ENCODE measurements around the gene PRR27.
A peak's percentile ranks its signal among the peaks of the same experiment; 100 is the strongest.

PRR27 gene
- total RNA-seq, result 0 reads per million in 2 donors

DNA sequence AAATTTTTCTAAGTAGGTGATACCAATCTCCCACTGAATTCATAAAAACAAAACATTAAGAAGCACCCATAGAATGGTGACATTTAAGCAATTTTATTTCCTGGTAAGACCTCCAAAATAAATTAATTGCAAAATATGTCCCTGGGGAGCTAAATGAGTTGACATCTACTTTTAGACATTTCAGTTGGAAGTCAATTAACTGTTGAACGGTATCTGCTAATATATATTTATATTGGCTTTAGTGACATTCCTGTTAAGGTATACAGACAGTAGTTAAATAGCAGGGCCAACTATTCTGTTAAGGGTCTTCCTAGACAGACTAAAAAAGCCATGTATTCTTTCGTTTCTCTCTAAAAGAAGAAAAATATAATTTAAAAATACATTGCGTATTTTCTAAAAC lies at the start of gene PRR27:
Gene PRR27 (plus strand): TSS at position 301 of the 400 bp plus-strand sequence. CDS start 139 bp downstream, outside the sequence.
- no peak for DNase-seq

DNA sequence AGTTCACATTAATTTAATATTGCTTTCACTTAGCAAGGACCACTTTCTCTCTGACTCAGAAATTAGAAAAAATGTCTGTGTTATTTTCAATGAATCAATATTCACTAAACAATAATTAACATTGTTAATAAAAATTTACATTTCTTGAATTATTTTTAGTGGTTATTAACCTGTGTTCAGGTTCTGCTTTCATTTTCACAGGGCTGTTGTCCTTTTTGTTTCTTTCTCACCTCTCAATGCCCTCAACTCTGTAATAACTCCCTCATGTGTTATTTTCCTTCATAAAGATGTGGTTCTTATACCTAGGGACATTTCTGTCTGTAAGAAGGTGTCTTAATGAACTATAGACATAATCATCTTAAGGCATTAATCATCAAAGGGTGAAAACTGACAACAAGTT lies 43.1 kb upstream of the PRR27 start:
- no peak for DNase-seq

GRCh38 chr4:70113656-70114055 lies 40.4 kb upstream of the PRR27 start:
- no peak for DNase-seq

- no peak for DNase-seq
Measured at GRCh38 chr4:70114096-70114495, 39.9 kb upstream of the PRR27 start.

GRCh38 chr4:70120323-70120722 lies 33.7 kb upstream of the PRR27 start:
- DNase-seq, result no peak

DNA sequence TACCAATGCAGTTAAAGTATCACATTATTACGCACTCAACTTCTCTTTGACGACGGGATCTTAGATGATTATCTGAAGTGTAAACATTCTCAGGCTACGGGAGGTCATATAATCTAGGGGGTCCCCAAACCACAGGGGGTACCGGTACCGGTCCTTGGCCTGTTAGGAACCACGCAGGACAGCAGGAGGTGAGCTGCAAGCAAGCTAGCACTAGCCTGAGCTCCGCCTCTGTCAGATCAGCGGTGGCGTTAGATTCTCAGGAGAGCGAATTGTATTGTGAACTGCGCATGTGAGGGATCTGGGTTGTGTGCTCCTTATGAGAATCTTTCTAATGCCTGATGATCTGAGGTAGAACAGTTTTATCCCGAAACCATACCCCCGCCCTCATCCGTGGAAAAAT lies 20.6 kb upstream of the PRR27 start:
- DNase-seq, result no peak

DNA sequence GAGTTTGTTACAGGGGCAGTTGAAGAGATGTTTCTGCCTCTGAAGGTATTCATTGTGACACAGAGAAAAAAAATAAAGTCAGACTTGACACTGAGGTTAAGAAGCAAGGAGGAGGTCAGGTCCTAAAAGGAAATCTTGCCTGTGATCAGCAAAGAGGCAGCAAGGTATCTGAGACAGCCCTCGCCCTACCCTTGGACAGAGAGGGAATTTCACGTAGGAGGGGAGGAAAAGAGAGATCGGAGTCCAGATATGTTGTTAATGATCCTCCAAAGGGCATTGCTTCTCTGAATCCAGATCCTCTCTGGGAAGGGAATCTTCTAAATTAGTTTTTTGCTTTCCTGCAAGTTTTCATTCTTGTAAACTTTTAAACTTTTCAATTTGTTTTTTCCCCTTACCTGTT lies 15.3 kb upstream of the PRR27 start:
- no peak for DNase-seq

DNA sequence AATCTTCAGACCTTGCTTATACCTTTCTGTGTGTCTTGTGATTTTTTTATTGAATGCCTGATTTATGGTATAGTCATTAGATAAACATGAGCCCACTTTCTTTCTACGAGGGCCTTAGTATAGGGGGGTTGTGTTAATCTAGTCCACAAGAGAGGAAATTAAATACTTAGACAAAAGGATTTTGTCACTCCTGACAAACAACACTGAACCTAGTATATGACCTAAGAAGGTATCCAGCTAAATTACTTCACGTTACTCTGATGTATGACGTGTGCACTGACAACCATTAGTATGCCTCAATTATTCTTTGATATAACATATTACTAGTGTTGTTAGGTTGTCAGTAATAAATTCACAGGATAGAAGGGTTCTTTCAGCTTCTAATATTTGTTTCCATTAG lies 2.8 kb upstream of the PRR27 start:
- no peak for DNase-seq

- no peak for DNase-seq
Measured at GRCh38 chr4:70152088-70152487, 1.9 kb upstream of the PRR27 start.

DNA sequence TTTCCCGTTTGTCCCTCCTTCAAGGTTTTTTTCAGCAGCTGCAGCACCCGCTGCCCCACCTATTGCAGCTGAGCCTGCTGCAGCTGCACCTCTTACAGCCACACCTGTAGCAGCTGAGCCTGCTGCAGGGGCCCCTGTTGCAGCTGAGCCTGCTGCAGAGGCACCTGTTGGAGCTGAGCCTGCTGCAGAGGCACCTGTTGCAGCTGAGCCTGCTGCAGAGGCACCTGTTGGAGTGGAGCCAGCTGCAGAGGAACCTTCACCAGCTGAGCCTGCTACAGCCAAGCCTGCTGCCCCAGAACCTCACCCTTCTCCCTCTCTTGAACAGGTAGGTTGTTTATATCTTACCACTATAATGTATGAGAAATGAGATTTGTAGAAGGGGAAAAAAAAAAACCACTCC lies 4.5 kb downstream of the PRR27 start:
- DNase-seq, result no peak

DNA sequence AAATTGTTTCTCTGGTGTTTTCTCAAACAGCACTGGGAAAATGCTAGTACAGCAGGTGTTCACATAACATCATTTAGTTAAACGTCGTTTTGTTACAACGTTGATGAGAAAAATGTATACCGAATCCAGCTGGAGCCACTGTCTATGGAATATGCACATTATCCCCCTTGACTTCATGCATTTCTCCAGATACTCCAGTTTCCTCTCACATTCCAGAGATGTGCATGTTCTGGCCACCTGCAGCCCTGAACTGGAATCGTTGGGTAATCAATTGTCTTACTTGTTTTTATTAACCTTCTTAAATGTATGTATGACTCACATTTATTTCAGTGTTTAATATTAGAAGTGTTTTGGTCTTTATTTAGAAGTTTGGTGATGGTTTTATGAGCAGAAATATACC lies 23.1 kb downstream of the PRR27 start:
- no peak for DNase-seq

GRCh38 chr4:70178075-70178660 lies 24.1 kb downstream of the PRR27 start:
- DNase-seq, result no peak

DNA sequence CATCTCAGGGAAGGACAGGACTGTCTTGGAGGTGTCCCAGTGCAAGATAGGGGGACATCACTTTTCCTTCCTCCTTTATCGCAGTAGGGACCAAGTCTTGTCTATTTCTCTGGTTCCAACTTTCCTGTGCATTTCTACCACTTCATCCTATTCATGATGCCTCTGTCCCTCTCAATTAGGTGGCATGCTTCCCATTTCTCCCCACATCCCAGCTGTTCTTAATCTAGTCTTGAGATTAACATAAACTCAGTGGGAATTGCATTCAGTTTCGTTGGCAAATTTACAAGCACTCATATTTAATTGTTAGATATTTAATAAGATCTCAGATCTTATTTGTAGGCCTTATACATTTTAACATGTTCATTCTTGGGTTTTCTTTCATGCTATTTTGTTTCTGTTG lies 25.8 kb downstream of the PRR27 start:
- DNase-seq, result no peak

- no peak for DNase-seq
Measured at GRCh38 chr4:70181864-70182263, 27.8 kb downstream of the PRR27 start.

DNA sequence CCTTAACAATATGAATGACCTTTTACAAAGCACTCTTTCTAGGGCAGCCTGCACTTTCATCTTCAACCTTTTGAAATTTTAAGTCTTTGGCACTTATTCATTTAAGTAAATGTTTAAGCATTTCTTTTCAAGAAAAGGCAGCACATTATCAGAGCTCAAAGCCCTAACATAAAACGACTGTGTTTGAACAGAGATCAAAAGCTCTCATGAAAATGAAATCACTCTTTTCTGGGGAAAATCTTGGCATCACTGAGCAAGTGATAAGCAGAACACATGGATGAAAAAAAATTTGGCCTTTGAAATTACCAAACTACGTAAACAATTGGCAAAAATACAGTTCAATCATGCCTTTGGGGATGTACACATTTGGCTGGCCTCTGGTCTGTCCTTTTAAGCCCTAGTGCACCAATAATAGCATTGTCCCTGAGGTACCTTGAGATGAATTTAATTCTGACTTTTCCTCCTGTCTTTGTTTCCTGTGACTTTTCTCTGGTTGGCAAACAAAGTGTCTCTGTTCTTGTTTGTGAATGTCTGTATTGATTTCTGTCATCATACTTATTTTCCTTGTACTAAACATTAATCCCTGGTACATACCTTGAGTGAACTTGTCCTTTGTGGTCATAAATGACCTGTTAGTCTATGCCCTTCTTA lies 28.6 kb downstream of the PRR27 start:
- DNase-seq, result no peak

DNA sequence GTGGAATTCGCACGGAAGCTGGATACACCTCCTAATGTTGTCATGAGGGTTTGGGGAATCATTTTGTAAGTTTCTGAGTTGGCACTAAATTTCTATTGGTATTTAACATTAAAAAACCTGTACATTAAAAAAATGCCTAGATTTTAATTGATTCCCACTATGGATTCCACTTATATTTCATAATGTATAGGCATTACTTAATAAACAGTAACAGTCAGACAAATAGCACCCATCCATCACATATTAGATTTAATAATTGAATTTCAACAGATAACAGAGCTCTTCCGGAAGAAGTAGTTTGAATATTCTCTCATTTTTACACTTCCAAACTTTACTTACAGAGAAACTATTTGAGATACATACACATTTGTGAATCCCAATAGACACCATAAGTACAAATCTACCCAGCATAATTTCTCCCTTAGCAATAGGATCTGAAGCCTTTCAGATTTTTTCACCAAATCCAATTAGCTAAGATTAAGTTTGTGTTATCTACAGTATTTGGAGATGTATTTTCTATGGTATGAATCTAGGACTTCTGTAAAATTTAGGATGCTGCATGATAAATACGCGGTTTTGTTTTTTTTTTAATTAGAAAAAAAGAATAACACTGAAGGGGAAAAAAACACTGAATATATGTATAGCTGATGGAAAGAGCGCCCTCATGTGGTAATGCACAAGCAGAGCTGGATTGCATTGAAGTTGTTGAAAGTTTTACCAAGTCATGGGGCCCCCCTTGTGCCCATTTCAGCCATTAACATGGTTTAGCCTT lies 29.3 kb downstream of the PRR27 start:
- DNase-seq, result peak in 1 of 5 experiments; percentile 48

- DNase-seq, result no peak
Measured at GRCh38 chr4:70183940-70184246, 29.9 kb downstream of the PRR27 start.

GRCh38 chr4:70187216-70187615 lies 33.2 kb downstream of the PRR27 start:
- no peak for DNase-seq

GRCh38 chr4:70190579-70190978 lies 36.5 kb downstream of the PRR27 start:
- no peak for DNase-seq

DNA sequence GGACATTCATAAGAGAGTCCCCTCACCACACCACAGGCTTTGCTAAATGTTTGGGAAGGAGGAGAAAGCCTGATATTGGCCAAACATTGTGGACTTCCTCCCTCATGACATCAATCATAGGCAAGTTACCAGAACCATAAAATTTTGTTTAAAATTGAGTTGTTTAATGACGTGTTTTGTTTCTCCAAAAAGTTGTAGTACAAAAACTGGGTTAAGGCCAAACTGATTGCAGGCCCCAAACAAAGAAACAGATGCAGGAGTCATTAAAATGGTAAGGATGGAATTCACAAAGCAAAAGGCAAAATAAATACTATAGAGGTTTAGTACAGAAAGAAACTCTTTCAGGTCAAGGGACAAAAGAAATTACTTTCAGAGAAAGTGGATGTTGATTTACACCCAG lies 37.6 kb downstream of the PRR27 start:
- no peak for DNase-seq

DNA sequence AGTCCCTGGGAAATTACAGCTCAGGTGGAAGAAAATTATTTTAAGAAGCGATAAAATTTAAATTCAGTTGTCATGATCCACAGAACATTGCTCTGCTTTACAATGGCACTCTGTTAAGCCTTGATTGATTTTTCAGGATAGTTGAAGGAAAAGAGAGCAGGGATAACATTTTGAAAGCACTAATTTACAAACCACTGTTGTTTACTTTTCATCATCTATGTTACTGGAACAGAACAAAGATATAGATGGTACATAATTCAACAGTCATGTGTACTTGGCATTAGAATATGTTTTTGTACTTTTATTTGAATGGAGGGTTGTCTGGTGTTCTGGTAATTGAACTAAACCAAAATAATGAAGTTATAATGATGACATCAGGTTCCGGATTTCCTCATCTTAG lies 38.9 kb downstream of the PRR27 start:
- no peak for DNase-seq

- DNase-seq, result no peak
Measured at GRCh38 chr4:70195425-70195824, 41.4 kb downstream of the PRR27 start, which contains the start of gene ODAM. TSS of gene ODAM (plus strand) at chr4:70195725. CDS start at chr4:70196544, 819 bp downstream.

DNA sequence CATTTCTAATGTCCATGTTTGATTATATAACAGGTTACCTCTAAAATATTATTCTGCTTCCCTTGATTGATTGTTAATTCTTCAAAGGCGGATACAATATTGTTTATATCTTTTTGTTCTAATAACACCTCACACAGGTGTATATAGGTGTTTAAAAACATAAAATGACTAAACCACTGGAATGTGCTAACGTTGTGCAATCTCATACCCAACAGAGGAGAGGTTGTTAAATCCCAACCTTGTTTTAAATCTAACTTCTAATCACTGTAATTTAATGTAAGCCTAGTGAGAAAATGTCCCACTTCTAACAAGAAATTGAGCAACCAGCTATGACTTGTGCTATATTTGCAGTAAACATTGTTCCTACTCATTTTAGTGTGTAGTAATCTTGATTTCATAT lies 42.8 kb downstream of the PRR27 start:
- no peak for DNase-seq

DNA sequence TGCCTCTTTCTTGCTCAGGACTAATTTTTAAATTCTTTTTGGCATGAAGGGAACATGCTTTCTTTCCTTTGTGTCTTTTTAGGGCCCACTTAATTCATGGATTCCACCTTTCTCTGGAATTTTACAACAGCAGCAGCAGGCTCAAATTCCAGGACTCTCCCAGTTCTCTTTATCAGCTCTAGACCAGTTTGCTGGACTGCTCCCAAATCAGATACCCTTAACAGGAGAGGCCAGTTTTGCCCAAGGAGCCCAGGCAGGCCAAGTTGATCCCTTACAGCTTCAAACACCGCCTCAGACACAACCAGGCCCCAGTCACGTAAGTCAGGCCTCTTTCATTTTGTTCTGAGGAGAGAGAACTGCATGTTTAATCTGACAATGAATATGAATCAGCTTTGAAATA lies 43.8 kb downstream of the PRR27 start:
- DNase-seq, result no peak
